HCT116 (cell line): ENCODE data around the gene STIM1.

Source experiments
- CBX3 ChIP-seq: IDR thresholded peaks from 2 replicates; pipeline ENCODE4 v1.6.1; 2012; ENCODE audit warnings: low read depth
- CEBPB ChIP-seq: IDR thresholded peaks from 2 replicates; pipeline ENCODE4 v1.6.1; 2012; ENCODE audit warnings: low read depth
- EZH2 ChIP-seq: fragments of 200-600 bp; sonication (generic); IDR thresholded peaks from 2 replicates; pipeline ENCODE4 v1.6.1; 2017; ENCODE audit warnings: antibody characterized with exemption, mixed run types
- EZH2phosphoT487 ChIP-seq: fragments of 200-600 bp; IDR thresholded peaks from 2 replicates; pipeline ENCODE4 v1.6.1; 2018; ENCODE audit warnings: antibody characterized with exemption, borderline replicate concordance
- POLR2A ChIP-seq: IDR thresholded peaks from 2 replicates; pipeline ENCODE4 v1.7.0; 2011; ENCODE audit warnings: borderline replicate concordance; ENCODE audit not compliant: insufficient read depth, insufficient read length; ENCODE audit errors: extremely low read depth
- RAD21 ChIP-seq: IDR thresholded peaks from 2 replicates; pipeline ENCODE4 v1.6.1; 2012; ENCODE audit warnings: low read depth, mild to moderate bottlenecking
- YY1 ChIP-seq: IDR thresholded peaks from 2 replicates; pipeline ENCODE4 v1.6.1; 2011; ENCODE audit warnings: low read length, low read depth, moderate library complexity, mild to moderate bottlenecking; ENCODE audit not compliant: insufficient replicate concordance; ENCODE audit errors: extremely low read depth
- ZFX ChIP-seq: fragments of 450-650 bp; IDR thresholded peaks from 2 replicates; pipeline ENCODE4 v1.6.1; 2017
- ZNF274 ChIP-seq: fragments of 200-500 bp; sonication (Bioruptor generic); IDR thresholded peaks from 2 replicates; pipeline ENCODE4 v1.6.1; 2014; ENCODE audit warnings: mild to moderate bottlenecking, low read depth, low read length, inconsistent platforms
- TF ChIP-seq, protein P1 (sequence below), 3 experiments: fragments of 200-600 bp in 1 of 3; sonication (generic) in 1 of 3; IDR thresholded peaks in 2 of 3; conservative IDR thresholded peaks in 1 of 3; 2 replicates each; pipeline ENCODE4 v1.5.1; 2012 to 2017; ENCODE audit warnings: low read depth in 2 of 3, low read length in 2 of 3, antibody characterized with exemption in 1 of 3, borderline replicate concordance in 1 of 3, control low read depth in 1 of 3, mild to moderate bottlenecking in 1 of 3, mixed read lengths in 1 of 3, mixed run types in 1 of 3, moderate library complexity in 1 of 3; ENCODE audit not compliant: insufficient read depth in 1 of 3
- TF ChIP-seq, protein P2 (sequence below): IDR thresholded peaks from 2 replicates; pipeline ENCODE4 v1.6.1; 2012
- TF ChIP-seq, protein P3 (sequence below): IDR thresholded peaks from 2 replicates; pipeline ENCODE4 v1.6.1; 2012; ENCODE audit warnings: low read depth
- TF ChIP-seq, protein P4 (sequence below): IDR thresholded peaks from 2 replicates; pipeline ENCODE4 v1.6.1; 2012
- TF ChIP-seq, protein P5 (sequence below): IDR thresholded peaks from 2 replicates; pipeline ENCODE4 v1.6.1; 2011; ENCODE audit warnings: mild to moderate bottlenecking, low read length, moderate library complexity; ENCODE audit not compliant: insufficient replicate concordance; ENCODE audit errors: extremely low read depth

DNA sequence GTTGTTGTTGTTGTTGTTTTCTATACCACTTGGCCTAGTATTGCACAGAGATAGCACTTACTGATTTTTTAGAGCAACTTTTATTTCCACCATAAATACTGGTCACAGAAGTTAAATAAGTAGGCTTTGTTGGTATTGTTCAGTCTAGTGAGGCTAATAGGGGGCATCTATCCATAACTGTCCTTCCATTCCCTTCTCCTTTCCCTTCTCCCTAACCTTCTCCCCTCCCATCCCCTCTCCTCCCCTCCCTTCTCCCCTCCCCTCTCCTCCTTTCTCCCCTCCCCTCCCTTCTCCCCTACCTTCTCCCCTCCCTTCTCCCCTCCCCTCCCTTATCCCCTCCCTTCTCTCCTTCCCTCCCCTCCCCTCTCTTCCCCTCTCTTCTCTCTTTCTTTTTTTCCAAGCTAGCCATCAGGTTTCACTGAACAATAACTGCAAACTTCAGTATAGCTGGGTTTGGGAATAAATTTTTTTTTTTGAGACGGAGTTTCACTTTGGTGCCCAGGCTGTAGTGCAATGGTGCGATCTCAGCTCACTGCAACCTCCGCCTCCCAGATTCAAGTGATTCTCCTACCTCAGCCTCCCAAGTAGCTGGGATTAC, 56.5 kb downstream of the STIM1 start:
- TF ChIP-seq, protein P1, sequence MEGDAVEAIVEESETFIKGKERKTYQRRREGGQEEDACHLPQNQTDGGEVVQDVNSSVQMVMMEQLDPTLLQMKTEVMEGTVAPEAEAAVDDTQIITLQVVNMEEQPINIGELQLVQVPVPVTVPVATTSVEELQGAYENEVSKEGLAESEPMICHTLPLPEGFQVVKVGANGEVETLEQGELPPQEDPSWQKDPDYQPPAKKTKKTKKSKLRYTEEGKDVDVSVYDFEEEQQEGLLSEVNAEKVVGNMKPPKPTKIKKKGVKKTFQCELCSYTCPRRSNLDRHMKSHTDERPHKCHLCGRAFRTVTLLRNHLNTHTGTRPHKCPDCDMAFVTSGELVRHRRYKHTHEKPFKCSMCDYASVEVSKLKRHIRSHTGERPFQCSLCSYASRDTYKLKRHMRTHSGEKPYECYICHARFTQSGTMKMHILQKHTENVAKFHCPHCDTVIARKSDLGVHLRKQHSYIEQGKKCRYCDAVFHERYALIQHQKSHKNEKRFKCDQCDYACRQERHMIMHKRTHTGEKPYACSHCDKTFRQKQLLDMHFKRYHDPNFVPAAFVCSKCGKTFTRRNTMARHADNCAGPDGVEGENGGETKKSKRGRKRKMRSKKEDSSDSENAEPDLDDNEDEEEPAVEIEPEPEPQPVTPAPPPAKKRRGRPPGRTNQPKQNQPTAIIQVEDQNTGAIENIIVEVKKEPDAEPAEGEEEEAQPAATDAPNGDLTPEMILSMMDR (IDR thresholded peaks at IDR 0.05 in 2 of 3, conservative IDR thresholded peaks at IDR 0.05 in 1 of 3; ENCODE audit: borderline replicate concordance in 1 of 3, insufficient read depth in 1 of 3, low read depth in 2 of 3, low read length in 2 of 3), result no peak
- TF ChIP-seq, protein P2, sequence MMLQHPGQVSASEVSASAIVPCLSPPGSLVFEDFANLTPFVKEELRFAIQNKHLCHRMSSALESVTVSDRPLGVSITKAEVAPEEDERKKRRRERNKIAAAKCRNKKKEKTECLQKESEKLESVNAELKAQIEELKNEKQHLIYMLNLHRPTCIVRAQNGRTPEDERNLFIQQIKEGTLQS, result no peak
- TF ChIP-seq, protein P3, sequence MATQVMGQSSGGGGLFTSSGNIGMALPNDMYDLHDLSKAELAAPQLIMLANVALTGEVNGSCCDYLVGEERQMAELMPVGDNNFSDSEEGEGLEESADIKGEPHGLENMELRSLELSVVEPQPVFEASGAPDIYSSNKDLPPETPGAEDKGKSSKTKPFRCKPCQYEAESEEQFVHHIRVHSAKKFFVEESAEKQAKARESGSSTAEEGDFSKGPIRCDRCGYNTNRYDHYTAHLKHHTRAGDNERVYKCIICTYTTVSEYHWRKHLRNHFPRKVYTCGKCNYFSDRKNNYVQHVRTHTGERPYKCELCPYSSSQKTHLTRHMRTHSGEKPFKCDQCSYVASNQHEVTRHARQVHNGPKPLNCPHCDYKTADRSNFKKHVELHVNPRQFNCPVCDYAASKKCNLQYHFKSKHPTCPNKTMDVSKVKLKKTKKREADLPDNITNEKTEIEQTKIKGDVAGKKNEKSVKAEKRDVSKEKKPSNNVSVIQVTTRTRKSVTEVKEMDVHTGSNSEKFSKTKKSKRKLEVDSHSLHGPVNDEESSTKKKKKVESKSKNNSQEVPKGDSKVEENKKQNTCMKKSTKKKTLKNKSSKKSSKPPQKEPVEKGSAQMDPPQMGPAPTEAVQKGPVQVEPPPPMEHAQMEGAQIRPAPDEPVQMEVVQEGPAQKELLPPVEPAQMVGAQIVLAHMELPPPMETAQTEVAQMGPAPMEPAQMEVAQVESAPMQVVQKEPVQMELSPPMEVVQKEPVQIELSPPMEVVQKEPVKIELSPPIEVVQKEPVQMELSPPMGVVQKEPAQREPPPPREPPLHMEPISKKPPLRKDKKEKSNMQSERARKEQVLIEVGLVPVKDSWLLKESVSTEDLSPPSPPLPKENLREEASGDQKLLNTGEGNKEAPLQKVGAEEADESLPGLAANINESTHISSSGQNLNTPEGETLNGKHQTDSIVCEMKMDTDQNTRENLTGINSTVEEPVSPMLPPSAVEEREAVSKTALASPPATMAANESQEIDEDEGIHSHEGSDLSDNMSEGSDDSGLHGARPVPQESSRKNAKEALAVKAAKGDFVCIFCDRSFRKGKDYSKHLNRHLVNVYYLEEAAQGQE, result no peak
- TF ChIP-seq YY1 (no peak), POLR2A (no peak), CBX3 (no peak), RAD21 (no peak), EZH2phosphoT487 (no peak), ZFX (no peak), ZNF274 (no peak), CEBPB (no peak), EZH2 (no peak)
- TF ChIP-seq, protein P4, sequence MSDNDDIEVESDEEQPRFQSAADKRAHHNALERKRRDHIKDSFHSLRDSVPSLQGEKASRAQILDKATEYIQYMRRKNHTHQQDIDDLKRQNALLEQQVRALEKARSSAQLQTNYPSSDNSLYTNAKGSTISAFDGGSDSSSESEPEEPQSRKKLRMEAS, result no peak
- TF ChIP-seq, protein P5, sequence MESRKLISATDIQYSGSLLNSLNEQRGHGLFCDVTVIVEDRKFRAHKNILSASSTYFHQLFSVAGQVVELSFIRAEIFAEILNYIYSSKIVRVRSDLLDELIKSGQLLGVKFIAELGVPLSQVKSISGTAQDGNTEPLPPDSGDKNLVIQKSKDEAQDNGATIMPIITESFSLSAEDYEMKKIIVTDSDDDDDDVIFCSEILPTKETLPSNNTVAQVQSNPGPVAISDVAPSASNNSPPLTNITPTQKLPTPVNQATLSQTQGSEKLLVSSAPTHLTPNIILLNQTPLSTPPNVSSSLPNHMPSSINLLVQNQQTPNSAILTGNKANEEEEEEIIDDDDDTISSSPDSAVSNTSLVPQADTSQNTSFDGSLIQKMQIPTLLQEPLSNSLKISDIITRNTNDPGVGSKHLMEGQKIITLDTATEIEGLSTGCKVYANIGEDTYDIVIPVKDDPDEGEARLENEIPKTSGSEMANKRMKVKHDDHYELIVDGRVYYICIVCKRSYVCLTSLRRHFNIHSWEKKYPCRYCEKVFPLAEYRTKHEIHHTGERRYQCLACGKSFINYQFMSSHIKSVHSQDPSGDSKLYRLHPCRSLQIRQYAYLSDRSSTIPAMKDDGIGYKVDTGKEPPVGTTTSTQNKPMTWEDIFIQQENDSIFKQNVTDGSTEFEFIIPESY, result no peak
